GM19463 (cell line): Measurements from ENCODE around the gene PTPN3.

Experiments used
- ATAC-seq: cut with Tn5 transposase; IDR thresholded peaks from one replicate; pipeline ENCODE4 v1.9.1; 2021; ENCODE audit warnings: mild to moderate bottlenecking, moderate library complexity; ENCODE audit not compliant: unreplicated experiment

PTPN3 gene

DNA sequence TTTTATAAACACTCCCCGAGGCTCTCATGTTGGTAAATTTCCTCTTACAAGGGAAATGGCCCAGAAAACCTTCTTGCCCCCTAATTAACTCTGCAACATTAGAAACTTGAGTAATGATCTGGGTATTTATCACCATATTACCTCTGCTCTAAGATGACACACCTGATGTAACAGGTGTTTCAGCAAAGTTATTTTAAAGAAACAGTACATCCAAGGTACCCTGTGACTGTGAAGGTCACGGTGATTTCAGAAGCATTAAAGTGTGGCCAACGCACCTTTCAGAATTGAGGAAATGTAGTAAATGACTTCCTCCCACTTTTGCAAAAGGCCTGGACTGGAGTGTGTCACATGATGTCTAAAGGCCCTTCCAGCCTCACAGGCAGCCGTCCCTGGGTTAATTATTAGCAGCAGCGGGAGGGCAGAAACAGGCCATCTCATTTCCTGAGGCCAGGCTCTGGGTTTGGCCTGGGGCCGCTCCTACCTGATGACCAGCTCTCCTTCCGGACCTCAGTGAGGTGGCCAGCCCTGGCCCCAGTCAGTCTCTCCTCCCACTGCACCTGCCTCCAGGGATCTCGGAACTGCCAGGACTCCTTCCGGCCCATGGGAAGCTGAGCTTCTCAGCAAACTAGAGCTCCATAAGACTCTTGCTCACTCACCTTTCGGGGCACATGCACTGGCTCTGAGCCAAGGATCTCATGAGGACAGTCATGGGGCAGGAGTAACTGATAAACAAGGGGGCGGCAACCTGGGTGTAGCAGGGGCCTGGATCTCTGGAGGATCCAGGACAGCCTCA is 20.7 kb downstream of the PTPN3 start:
- ATAC-seq: peak; percentile 98

- no peak for ATAC-seq
These were observed 21.4 kb downstream of the PTPN3 start for GRCh38 chr9:109476642-109477257.

DNA sequence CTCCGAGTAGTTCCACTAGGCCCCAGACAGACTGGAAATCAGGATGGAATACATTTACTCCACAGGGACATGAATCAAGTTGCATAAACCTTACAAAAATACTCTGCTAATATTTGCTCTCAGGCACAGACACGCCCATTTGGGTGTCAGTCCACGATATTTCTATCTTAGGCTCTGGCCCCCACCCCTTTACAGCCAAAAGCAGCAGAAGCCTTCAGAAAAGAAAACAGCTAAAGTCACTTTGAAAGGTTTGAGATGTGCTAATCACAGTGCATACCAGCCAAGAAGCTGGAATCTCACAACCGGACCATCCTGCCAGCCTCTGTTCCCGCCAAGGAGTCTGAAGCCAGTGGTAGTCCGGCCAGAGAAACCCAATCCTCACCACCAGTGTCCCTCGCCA is 22.6 kb downstream of the PTPN3 start:
- ATAC-seq: no peak

DNA sequence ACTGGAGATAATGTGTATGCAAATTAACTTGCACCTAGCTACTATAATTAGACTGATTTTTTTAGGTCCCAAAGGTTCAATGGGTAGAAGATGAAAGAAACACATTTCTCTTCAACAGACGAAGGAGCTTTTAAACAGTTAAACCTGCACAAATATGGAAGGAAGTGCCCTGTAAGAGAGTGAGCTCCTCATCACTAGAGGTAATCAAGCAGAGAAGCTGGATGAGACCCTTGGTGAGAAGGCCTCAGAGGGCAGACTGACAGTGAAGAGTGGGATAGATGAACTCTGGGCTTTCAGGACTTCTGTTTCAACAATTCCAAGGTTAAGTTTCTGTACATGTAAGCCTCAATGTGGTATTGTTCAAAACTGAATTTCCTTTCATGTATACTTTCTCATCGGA is 23.2 kb downstream of the PTPN3 start:
- no peak for ATAC-seq

GRCh38 chr9:109474170-109474569 is 23.9 kb downstream of the PTPN3 start:
- ATAC-seq: no peak

- ATAC-seq: no peak
These were observed 24.8 kb downstream of the PTPN3 start for GRCh38 chr9:109473329-109473728.

GRCh38 chr9:109471475-109472393 is 26.4 kb downstream of the PTPN3 start:
- ATAC-seq: no peak

DNA sequence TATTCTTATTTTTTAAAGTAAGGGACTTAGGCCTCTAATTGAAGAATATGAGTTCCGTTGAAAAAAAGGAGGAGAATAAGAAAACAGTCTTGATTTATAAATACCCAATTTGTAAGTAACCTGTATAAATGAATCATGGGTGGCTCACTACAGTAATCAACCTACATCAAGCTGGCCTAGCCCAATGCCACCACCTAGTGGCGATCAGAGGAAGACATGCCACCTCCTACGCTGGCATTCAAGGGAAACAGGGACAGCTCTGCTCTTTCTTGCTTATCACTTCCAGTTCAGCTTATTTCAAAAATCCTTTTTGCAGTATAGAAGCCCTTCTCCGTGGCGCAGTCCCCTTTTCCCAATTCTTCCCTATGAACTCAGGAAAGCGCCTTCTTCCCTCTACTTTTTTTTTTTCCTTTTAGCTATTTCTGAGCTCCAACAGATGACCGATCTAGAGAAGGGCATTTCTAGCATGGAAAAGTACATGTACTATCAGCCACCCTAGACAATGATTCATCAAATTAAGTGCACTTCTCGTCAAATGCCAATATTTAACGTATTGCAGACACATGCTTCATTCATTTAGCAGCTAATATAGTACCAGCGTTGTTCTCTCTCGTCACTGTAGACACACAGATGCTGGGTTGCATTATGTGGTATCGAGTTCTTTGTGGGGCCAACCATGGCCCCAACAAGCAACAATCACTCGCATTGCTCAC is 28.3 kb downstream of the PTPN3 start:
- peak; percentile 89 for ATAC-seq

GRCh38 chr9:109468927-109469326 is 29.2 kb downstream of the PTPN3 start:
- ATAC-seq: no peak

DNA sequence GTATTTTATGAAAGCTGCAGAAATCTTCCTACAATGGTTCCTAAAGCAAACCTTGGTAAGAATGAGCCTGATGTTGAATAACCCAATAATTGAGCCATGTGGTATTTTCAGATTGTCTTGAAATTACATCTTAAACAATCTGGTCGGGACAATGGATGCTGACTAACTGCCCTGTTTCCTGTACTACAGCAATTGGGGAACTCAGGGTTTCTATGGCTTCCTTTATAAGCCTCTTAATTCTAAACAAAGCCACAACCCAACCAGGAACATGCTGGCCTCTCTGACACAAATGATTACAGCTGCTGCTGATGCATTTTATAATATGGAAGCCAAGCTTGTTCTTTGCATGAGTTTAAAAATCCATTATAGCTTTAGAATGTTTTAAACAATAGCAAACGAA is 30.2 kb downstream of the PTPN3 start:
- no peak for ATAC-seq

- no peak for ATAC-seq
These were observed 31.2 kb downstream of the PTPN3 start for GRCh38 chr9:109466623-109467590.

GRCh38 chr9:109463924-109464625 is 34.0 kb downstream of the PTPN3 start:
- ATAC-seq: no peak

DNA sequence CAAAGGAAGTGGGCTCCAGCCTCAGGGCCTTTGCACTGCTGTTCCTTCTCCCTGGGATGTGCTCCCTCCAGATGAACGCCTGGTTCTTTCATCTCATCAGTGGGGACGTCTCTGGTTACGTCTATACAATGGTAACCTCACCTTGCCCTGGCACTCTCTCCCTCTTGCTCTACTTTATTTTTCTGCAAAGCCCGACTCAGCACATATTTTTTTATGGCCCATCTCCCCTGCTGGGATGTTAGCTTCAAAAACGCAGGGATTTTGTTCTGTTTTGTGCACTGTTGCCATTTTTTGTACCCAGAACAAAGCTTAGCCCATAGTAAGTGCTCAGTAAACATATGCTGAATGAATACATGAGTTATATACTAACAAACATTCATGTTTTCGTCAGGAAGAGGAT is 37.5 kb downstream of the PTPN3 start:
- no peak for ATAC-seq

GRCh38 chr9:109459423-109459822 is 38.7 kb downstream of the PTPN3 start:
- ATAC-seq: no peak

GRCh38 chr9:109458453-109459211 is 39.5 kb downstream of the PTPN3 start:
- ATAC-seq: no peak

- no peak for ATAC-seq
These were observed 41.3 kb downstream of the PTPN3 start for GRCh38 chr9:109456811-109457210.

DNA sequence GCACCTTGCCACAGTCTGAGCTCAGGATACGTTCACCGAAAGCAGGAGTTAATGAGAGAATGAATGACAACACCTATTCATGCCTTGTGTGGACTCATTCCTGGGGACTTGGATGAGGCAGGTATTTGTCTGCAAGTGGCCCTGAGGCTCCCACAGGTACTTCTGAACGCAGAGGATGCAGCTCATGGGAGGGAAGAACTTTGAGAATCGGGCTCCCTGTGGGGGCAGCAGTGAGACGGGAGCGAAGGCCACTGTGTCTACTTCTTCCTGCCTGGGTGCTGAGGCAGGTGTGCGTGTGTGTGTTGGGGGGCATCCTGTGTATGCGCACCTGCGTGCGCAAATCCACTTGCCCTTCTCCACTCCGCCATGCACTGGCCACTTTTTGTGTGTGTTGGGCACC is 42.2 kb downstream of the PTPN3 start:
- ATAC-seq: no peak

- no peak for ATAC-seq
These were observed 42.7 kb downstream of the PTPN3 start for GRCh38 chr9:109455391-109455790.
